ENCODE data around the gene CRAMP1.

DNA sequence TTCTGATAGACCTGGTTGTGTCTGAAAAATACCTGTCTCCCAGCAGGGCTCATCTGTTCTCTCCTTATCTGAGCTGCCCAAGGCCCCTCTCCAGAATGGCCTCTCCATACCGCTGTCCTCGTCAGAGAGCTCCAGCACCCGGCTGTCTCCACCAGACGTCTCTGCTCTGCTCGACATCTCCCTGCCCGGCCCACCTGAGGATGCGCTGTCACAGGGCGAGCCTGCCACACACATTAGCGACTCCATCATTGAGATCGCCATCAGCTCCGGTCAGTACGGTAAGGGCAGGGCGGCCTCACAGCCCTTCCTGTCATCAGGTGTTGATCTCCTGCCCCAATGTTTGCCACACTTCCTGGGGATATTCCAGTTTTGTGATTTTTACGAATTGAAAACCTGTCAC, 55.8 kb downstream of the CRAMP1 start:
- TF ChIP-seq, protein P1, sequence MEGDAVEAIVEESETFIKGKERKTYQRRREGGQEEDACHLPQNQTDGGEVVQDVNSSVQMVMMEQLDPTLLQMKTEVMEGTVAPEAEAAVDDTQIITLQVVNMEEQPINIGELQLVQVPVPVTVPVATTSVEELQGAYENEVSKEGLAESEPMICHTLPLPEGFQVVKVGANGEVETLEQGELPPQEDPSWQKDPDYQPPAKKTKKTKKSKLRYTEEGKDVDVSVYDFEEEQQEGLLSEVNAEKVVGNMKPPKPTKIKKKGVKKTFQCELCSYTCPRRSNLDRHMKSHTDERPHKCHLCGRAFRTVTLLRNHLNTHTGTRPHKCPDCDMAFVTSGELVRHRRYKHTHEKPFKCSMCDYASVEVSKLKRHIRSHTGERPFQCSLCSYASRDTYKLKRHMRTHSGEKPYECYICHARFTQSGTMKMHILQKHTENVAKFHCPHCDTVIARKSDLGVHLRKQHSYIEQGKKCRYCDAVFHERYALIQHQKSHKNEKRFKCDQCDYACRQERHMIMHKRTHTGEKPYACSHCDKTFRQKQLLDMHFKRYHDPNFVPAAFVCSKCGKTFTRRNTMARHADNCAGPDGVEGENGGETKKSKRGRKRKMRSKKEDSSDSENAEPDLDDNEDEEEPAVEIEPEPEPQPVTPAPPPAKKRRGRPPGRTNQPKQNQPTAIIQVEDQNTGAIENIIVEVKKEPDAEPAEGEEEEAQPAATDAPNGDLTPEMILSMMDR (IDR thresholded peaks at IDR 0.05), result no peak
- no peak for TF ChIP-seq EP300 (IDR thresholded peaks at IDR 0.05)
